Ammon's horn (tissue), 1 donor: ENCODE data around the gene WNT1.

Experiments
- DNase-seq: peaks from one replicate; pipeline ENCODE4 v3.0.0-alpha.2; 2016; ENCODE audit warnings: low spot score

WNT1 gene

DNA sequence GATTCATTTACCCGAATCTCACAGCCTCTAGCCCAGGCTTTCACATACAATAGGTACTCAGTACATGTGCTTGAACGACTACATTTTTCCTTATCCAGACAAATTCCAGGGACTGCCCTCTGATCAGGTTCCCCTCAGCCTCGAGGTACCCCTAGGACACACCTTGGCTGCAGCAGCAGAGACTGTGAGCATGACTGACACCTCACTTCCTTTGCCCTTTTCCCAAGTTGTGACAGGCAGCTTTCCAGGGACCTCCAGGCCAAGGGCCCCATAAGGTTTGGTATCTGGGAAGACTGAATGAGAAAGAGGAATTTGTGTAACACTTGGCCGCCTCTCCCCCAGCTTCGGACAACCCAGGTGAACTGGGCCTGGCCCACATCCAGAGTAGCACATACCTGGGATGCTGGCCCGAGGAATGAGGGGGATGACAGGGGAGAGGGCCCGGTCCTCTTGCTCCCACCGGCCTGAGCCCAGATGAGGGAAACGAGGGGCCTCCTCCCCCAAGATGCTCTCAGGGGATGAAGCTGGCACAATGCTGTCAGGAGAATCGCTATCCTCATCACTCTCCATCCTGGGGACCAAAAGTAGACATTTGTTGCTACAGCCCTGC is 50.6 kb downstream of the WNT1 start:
- DNase-seq, result no peak

DNA sequence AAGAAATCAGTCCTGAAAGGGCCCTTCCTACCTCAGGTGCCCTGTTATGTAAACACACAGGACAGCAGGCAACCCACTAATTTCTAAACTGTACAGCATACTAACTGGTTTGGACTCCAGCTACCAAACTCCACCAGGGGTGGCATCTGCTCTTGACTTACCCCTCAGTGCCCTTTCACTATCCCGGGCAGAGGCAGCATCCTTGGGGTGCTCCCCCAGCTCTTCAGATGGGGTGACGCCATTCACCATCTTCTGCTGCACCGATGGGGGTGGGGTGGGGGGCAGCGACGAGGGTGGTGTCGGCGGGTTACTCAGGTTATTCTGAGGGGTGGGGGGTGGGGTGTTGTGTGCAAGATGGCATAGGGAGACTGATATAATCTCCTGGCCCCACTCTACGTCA is 52.0 kb downstream of the WNT1 start:
- DNase-seq, result no peak

DNA sequence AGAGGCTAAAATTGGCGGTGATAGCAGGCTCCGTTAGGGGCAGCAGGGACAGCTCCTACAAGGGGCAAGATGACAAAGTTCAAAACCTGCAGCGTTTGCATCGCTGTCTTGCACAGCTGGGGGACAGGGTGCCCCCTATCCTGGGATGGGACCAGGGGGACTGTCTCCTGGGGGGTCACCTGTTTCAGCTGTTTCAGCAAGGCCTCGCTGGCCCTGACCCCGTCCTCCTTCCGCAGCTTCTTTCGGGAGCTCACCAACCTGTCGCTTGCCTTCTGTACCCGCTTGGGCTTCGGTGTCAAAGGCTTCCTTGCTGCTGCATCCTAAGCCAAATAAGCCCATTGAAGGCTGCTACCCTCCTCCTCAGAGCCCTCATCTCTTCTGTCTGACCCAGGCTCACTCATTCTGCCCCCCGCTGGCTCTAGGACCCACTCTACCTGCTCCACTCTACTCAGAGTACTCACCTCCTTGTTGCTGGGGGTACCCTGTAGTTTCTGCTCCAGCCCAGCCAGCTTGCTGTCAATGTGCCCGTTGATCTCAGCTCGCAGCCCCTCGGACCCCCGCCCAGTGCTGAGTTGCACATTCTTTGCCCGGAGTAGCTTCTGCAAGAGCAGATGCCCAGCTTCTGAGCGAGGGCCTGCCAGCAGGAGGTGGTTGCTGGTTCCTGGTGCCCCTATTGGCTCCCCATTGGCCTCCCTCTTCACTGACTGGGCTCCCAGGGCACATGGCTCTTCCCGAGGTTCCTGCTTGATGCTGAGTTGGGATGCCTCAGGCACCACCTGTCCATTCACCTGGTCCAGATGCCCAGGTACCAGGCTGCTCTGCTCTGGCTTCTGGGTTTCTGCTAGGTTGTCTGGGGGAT is 52.8 kb downstream of the WNT1 start:
- DNase-seq, result no peak

DNA sequence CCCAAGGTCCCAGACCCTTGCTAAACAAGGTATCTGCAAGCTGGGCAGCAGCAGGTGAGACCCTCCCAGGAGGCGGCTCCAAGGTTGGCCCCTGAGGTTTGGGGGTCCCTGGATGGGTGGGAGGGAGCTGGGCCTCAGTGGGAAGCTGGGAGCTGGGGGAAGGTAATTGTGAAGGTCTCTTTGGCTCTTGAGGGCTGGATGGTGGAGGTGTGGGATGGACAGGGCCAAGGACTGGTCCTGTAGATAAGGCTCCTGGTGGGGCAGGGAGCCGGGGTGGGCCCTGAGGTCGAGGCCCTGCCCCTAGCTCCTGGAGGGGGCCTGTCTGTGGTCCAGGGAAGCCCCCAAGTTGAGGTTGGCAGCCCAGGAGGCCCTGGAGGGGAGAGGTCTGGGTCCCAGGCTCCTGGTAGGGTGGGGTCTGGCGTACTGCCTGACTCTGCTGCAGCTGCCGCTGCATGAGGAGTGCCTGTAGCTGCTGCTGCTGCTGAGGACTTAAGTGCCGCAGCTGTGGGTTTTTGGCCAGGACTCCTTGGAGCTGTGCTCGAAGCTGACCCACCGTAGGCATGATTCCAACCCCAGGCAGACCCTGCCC is 53.5 kb downstream of the WNT1 start:
- DNase-seq, result no peak
